ENCODE data around the gene MGST2.
"Not testable (repeated sequence)": the region's sequence is repeated elsewhere in the genome, so short reads cannot be mapped to it uniquely, and the experiment has no call there.

MGST2 gene

DNA sequence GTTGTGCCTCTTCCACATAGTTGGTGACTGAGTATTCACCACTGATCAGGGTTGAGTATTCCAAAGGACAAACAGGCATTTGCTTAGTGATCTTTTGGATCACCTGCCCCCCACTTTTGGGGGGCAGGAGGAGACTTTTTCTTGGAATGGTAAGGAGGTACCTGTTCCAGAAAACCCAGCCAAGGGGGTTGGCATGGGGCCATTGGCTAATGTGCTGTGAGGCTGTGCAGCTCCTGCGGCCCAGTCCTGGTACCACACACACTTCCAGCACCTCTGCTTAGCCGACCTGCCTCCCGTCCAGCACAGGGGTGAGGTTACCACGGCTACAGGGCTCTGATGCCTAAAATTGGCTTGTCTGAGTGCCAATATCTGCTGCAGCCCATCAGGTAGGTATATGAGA, 40.1 kb upstream of the MGST2 start:
- TF ChIP-seq, protein P1, sequence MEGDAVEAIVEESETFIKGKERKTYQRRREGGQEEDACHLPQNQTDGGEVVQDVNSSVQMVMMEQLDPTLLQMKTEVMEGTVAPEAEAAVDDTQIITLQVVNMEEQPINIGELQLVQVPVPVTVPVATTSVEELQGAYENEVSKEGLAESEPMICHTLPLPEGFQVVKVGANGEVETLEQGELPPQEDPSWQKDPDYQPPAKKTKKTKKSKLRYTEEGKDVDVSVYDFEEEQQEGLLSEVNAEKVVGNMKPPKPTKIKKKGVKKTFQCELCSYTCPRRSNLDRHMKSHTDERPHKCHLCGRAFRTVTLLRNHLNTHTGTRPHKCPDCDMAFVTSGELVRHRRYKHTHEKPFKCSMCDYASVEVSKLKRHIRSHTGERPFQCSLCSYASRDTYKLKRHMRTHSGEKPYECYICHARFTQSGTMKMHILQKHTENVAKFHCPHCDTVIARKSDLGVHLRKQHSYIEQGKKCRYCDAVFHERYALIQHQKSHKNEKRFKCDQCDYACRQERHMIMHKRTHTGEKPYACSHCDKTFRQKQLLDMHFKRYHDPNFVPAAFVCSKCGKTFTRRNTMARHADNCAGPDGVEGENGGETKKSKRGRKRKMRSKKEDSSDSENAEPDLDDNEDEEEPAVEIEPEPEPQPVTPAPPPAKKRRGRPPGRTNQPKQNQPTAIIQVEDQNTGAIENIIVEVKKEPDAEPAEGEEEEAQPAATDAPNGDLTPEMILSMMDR (IDR thresholded peaks at IDR 0.05; ENCODE audit: borderline replicate concordance, insufficient read depth, low read depth, low read length): no peak
- H3K4me3 ChIP-seq (ENCODE audit: low read depth, low read length): no peak overlapping the region

DNA sequence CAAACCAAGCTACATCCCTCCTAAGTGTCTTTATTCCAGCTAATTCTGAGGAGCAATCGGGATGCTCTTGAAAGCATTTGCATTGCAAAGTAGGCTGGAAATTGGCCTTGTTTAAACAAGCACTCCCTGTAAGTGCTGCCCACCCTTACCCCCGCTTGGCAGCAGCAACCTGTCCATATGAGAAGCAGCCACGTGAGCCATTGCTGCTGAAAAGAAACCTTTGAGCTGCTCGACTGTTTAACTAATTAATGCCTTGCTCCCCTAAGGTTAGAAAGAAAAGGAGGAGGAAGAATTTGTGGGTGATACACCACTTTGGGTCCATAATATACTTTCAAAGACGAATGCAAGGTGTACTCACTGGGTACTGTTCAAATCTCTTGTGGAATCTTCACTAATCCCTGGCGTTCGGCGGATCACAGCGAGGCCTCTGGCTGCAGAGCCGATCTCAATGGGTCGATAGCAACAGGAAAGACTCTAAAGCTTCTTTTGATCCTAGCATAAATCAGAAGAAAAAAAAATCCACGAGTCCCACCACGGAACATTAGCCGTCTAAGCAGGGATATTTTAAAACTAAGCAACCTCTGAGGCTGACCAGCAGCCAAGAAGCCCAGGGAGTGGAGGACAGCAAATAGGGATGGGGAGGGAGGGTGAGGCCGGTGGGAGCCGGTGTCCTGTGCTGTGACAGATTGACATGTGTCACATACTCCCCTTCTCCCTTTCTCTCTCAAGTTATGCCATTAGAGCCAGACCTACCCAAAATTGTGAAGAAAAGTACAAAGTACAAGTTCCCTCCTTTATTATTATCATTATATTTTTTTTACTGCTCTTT, 37.2 kb upstream of the MGST2 start:
- H3K4me3 ChIP-seq (ENCODE audit: low read depth, low read length): no peak overlapping the region
- TF ChIP-seq, protein P1 (IDR thresholded peaks at IDR 0.05; ENCODE audit: borderline replicate concordance, insufficient read depth, low read depth, low read length): no peak

DNA sequence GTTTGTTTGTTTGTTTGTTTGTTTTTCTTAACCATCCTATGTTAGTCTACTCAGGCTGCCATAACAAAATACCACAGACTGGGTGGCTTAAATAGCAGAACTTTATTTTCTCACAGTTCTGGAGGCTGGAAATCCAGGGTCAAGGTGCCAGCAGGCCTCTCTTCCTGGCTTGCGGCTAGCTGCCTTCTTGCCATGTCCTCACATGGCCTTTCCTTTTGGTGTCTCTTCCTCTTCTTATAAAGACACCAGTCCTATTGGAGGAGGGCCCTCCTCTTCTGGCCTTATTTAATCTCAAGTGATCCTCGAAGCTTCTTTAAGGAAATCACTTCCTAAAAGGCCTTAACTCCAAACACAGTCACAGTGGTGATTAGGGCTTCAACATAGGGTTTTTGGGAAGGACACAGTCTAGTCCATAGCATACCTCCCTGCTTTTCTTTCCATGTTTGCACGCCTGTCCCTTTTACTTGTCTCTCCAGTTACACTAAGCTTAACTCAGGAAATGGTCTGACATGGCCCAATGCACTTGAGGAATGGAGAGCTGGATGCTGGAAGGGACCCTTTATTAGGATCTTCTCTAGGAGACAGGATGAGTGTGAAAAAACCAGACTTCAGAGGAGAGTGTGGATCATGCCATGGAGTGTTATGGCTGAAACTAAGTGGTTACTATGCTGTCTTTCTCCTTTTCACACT, 36.0 kb upstream of the MGST2 start:
- H3K4me3 ChIP-seq (ENCODE audit: low read depth, low read length): no peak overlapping the region
- TF ChIP-seq, protein P1 (IDR thresholded peaks at IDR 0.05; ENCODE audit: borderline replicate concordance, insufficient read depth, low read depth, low read length): no peak

DNA sequence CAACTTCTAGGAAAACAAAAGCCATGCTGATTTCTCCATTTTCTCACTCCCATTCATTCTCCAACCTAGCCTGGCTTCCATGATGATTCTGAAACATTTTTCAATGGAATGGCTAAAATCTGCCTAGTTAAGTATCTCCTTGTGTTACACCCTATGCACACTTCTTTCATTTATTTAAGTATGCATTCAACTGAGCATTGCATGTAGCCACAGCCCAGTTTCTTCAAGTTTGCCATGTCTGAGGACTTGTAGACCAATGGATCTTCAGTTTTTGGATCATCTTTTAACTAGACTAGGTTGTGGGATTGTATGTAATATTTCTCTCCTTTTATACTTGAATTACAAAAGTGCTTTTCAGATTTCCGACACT, 35.5 kb upstream of the MGST2 start:
- no peak overlapping the region for H3K4me3 ChIP-seq (ENCODE audit: low read depth, low read length)
- TF ChIP-seq, protein P1 (IDR thresholded peaks at IDR 0.05; ENCODE audit: borderline replicate concordance, insufficient read depth, low read depth, low read length): no peak

DNA sequence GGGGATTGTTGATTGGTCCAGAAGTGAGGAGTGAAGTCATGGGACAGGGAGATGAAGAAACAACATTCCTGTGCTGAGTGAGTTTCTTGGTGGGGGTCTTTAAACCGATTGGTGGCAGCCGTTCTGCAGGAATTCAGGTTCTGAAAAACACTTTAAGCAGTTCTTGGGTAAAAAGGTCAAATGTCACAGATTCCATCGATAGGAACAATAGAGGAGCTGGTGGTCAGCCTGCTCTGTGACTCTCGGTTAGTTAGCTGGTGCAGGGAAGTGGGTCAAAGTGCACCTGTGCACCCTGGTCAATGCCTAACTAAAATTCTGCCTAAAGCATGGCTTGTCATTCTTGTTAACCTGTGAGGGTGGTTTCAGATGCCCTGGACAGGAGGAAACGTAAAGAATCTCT, 34.6 kb upstream of the MGST2 start:
- TF ChIP-seq, protein P1 (IDR thresholded peaks at IDR 0.05; ENCODE audit: borderline replicate concordance, insufficient read depth, low read depth, low read length): no peak
- H3K4me3 ChIP-seq (ENCODE audit: low read depth, low read length): no peak overlapping the region

DNA sequence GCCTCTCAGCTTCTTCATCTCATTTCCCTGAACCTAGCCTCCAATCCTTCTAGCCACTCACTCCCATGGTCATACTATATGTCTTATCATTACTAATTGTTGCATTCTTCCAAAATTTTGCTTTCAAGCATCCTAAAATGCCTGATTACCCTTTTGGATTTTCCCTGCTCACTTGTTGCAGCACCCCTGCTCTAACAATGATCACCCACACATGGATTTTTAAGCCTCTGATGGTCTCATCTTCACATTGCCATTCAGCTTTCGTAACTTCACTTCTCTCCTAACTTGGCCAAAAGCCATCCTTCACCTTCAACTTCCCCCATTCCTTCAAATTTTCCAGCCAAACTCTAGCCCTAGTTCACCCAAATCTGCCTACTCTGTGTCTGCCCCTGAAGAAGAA, 33.8 kb upstream of the MGST2 start:
- no peak overlapping the region for H3K4me3 ChIP-seq (ENCODE audit: low read depth, low read length)
- TF ChIP-seq, protein P1 (IDR thresholded peaks at IDR 0.05; ENCODE audit: borderline replicate concordance, insufficient read depth, low read depth, low read length): no peak

DNA sequence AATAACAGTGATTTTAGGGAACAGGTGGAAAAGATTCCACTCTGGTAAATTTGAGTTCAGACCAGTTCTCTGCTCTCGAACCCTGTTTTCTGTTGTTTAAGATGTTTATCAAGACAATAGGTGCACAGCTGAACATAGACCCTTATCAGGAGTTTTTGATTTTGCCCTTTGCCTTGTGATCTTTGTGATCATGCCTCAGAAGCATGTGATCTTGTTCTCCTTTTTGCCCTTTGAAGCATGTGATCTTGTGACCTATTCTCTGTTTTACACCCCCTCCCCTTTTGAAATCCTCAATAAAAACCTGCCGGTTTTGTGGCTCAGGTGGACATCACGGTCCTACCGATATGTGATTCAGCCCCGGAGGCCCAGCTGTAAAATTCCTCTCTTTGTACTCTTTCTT, 32.9 kb upstream of the MGST2 start:
- not testable (repeated sequence) for H3K4me3 ChIP-seq (ENCODE audit: low read depth, low read length)

All from GM12875 (cell line).